GM12801 (cell line): ENCODE data around the gene LRRC74B.

Experiments
- CTCF ChIP-seq: IDR thresholded peaks from one replicate; pipeline ENCODE4 v1.5.1; 2011; ENCODE audit warnings: control low read depth; ENCODE audit not compliant: insufficient read length; ENCODE audit errors: extremely low read depth

Gene LRRC74B

DNA sequence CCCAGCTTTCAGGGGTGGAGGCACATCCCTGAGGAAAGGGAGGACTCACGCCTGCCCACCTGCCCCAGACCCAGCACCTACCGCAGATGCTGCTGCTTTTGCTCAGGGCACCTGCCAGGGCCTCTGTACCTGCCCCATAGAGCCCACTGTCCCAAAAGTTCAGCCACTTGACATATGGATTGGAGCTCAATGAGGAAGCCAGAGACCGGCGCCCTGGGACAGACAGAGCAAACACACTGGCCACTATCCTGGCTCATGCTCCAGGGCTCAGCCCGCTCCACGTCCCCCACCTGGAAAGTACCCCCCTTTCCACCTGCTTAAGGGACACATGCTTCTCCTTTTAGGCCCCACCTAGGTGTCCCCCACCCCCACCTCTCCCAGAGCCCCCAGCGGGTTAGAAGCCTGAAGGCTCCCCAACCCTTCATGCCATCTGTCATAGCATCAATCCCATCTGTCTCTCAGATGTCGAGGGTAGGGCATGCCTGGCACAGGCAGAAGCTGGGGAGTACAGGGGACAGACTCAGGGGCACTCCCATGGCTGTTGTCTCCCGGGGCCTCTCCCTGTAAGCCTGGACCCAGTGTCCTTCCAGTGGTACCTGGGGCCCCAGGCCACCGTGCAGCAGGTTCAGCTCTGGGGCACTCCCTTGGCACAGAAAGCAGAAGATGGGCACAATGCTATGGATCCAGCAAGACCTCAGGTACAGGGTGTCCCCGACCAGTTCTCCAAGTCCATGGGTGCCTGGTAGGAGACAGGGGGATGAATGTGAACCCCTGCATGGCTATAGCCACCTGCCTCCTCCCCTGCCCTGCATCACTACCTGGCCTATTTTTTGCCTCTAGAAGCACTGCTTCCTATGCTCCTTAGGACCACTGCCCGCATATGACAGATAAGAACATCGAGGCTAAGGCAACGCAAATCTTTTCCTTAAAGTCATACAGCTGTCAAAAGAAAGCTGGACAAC is 33.0 kb upstream of the LRRC74B start:
- no peak for TF ChIP-seq CTCF

DNA sequence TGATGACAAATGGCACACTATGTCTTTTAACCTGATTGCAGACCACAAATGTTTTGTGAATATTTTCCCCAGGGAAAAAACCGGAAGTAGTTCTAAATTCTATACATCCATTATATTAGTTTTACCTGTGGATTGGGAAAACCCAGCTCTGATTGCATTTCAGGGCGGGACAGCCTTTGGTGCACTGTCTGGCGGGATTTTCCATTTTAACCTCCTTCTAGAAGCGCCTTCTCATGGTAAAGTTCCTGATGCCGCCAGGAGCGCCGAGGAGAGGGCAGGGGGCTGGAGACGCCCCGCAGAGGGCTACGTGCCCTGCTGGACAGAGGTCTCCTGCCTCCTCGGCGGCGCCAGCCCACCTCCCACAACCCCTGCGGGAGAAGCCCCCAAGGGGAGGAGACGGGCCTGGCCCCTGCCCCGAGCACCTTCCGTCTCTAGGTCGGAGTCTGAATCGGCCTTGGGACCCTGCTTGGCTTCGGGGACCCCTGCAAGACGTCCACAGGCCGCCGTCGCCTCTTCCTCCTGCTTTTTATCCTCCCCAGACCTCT is 32.0 kb upstream of the LRRC74B start:
- no peak for TF ChIP-seq CTCF

DNA sequence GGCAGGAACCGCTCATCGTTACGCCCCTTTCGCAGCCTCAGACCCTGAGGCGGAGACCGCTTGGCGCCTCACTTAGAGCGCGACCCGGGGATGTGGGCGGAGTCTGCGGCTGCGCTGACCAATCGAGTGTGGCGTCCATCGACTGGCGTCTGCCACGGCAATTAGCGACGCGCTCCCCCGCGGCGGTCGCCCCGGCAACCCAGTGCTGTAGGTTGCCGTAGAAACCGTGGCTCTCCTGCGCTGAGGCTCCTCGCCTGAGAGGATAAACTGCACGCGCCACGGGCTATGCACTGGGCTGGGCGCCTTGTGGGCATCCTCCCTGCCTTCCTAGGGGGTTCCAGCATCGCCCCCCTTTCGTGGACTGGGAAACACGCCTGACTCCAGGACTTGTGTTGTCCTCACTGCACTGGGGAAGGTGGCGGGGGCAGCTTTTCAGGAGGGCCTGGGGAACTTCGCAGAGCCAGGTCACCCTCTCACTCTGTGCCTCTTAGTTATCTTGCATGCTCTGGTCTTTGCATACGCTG is 31.5 kb upstream of the LRRC74B start:
- no peak for TF ChIP-seq CTCF

DNA sequence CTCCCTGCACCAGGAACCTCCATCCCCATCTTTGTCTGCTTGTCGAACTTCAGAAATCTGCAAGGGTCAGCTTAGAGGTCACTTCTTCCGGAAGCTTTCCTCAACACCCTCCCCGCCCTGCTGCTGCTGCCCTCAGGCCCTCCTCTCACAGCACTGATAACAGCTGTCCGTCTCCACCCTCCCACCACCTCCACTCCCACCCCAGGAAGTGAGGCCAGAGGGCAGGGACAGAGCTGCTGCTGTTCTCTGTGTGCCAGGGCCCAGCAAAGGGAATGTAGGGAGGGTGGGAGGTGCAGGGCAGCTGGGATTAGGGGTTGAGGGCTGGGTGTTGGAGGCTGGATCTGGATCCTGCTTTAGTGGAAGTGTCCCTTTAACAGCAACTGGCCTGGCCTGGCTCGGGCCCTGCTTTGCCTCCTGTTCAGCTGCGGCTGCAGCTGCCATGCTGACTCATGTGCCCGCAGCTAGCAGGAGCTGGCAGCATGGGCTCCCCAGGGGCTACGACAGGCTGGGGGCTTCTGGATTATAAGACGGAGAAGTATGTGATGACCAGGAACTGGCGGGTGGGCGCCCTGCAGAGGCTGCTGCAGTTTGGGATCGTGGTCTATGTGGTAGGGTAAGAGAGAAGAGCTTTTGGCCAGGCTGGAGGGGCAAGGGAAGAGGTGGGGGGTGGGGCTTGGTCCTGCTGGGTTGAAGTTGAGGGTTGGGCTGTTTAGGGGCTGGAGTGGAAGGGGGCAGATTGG is 30.9 kb upstream of the LRRC74B start, which contains the start of gene P2RX6:
Gene P2RX6 (plus strand): TSS at position 440 of the 740 bp plus-strand sequence. CDS start 10 bp downstream, at position 450.
- no peak for TF ChIP-seq CTCF

DNA sequence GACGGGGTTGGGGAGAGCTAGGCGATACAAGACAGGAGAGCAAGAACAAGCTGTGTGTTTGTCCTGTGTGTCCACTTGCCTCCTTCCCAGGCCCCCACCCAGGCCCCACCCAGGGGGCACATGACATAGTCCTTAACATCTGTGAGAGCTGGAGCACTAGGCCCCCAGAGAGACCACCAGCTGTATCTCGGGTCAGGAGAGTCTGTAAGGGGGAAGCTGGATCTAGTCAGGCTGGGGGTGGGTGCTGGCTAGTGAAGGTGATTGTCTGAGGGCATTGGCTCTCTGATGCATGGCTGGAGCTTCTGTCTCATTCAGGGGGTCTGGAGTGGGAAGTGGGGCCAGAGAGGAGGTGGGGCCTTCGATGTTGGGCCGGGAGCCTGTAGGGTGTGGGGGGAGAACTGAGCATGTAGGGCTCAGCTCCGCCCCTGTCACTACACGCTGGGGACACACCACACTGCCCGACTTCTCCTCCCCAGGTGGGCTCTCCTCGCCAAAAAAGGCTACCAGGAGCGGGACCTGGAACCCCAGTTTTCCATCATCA is 30.2 kb upstream of the LRRC74B start:
- no peak for TF ChIP-seq CTCF

GRCh38 chr22:21016644-21017420 is 28.9 kb upstream of the LRRC74B start:
- TF ChIP-seq CTCF = no peak
